Mucosa of stomach (tissue), 1 donor: ENCODE data around the gene KCNA1.

Source experiments
- H3K27me3 ChIP-seq: one replicate; pipeline ENCODE4 v1.7.0; 2013; ENCODE audit warnings: mild to moderate bottlenecking, low read length; ENCODE audit not compliant: control insufficient read depth, insufficient read depth
- H3K36me3 ChIP-seq: one replicate; pipeline ENCODE4 v1.7.0; 2013; ENCODE audit warnings: low read length; ENCODE audit not compliant: control insufficient read depth, insufficient read depth
- H3K4me1 ChIP-seq: one replicate; pipeline ENCODE4 v1.7.0; 2013; ENCODE audit warnings: mild to moderate bottlenecking, low read length; ENCODE audit not compliant: control insufficient read depth, insufficient read depth
- H3K4me3 ChIP-seq: one replicate; pipeline ENCODE4 v1.7.0; 2013; ENCODE audit warnings: low read length
- H3K9ac ChIP-seq: one replicate; pipeline ENCODE4 v1.7.0; 2013; ENCODE audit warnings: mild to moderate bottlenecking, low read length, moderate library complexity
- H3K9me3 ChIP-seq: one replicate; pipeline ENCODE4 v1.7.0; 2013; ENCODE audit warnings: mild to moderate bottlenecking, low read length, moderate library complexity; ENCODE audit not compliant: control insufficient read depth
- donor health status: Pancreatic carcinoma.

The KCNA1 gene

DNA sequence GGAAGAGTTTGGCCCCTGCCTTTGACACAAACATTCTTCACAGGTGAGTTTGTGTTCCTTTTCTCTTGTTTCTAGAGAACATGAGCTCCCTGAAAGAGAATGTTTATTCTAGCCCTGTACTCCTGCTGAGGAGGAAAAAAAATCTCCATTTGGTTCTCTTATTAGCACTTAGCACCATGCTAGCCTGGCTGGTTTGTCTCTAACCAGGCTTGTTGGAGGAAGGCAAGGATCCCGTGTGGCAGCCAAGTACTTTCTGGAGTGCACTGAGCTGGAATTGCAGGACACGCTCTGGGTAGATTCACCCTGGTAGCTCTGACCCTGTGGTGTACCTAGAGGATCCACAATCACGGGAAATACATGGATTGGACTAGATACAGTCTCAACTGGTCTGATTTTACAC lies 41.9 kb downstream of the KCNA1 start:
- Histone ChIP-seq H3K9me3 (no peaks in the 10 kb centered on the region), H3K27me3 (no peaks in the 10 kb centered on the region), H3K9ac (no peak overlapping the region), H3K4me1 (no peaks in the 10 kb centered on the region), H3K36me3 (no peaks in the 10 kb centered on the region), H3K4me3 (no peak overlapping the region)

DNA sequence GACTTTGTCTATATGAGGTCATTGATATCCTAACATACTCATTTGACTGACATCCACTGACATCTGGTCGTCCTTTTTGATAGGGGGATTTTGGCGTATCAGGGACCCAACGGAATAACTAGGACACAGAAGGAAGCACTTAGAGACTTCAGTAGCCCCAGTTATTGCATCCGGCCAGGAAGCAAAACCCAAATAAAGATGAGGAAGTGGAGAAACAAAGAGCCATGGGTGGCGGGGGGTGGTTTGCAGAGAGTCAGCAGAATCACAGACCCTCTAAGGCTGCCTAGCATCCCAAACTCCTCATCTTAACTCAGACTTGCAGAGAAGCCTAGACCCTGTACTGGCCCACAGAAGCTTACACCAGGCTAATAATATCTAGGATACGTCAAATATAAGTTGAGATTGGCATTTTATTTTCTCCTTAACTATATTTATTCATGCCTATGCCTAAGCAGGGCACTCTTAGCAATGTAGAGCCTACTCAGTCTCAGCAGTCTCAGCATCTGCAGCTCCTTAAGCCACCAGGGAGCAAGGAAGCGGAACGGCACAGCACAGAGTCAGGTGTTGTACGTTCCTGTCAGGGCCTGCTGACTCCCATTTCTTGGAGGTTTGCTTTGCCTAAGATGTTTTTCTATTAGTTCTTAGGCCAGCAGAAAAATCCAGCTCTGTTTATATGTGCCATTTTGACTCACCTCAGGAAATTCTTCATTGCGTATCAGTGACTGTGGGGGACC lies 45.1 kb downstream of the KCNA1 start:
- Histone ChIP-seq H3K9me3 (no peaks in the 10 kb centered on the region), H3K4me3 (no peak overlapping the region), H3K4me1 (no peaks in the 10 kb centered on the region), H3K9ac (no peak overlapping the region), H3K27me3 (no peaks in the 10 kb centered on the region), H3K36me3 (no peaks in the 10 kb centered on the region)

DNA sequence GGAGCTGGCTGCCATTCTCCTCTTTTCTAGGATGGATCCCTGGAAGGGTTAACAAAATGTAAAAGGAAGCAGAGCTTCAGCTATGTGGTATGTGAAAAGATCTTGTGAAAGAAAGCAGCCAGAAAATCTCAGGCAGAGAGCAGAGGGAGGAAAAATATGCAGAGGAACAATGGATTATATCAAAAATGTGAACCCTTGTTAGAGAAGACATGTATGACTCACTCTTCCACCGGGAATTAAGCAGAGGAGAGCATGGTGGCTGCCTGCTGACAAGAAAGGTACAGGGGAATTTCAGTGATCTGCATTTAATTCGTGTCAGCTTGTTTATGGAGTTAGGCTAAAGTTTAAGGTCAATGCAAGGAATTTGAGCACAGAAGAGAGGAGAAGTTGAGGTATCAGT lies 46.3 kb downstream of the KCNA1 start:
- H3K9ac ChIP-seq: no peak overlapping the region
- no peak overlapping the region for H3K4me3 ChIP-seq
- no peaks in the 10 kb centered on the region for H3K4me1 ChIP-seq
- H3K36me3 ChIP-seq: no peaks in the 10 kb centered on the region
- no peaks in the 10 kb centered on the region for H3K27me3 ChIP-seq
- no peaks in the 10 kb centered on the region for H3K9me3 ChIP-seq

DNA sequence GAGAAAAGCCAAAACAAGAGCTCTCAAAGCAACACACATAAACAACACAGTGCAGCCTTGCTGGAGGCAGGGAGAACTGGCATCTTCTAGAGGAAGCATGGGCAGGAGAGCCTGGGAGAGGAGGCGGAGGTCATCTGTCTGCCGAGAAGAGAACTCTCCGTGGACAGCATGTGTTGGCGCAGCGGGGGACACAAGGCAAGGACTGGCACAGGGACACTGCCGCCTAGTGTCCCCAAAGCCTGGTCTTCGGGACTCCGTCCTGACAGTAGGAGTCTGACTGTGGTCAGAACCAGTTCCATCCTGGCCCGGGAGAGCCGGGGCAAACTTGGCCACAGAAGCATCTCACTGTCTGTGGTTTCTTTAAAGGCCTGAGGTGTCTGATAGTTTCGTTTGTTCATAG lies 47.3 kb downstream of the KCNA1 start:
- Histone ChIP-seq H3K4me3 (no peak overlapping the region), H3K9ac (no peak overlapping the region), H3K27me3 (no peaks in the 10 kb centered on the region), H3K4me1 (no peaks in the 10 kb centered on the region), H3K36me3 (no peaks in the 10 kb centered on the region), H3K9me3 (no peaks in the 10 kb centered on the region)

DNA sequence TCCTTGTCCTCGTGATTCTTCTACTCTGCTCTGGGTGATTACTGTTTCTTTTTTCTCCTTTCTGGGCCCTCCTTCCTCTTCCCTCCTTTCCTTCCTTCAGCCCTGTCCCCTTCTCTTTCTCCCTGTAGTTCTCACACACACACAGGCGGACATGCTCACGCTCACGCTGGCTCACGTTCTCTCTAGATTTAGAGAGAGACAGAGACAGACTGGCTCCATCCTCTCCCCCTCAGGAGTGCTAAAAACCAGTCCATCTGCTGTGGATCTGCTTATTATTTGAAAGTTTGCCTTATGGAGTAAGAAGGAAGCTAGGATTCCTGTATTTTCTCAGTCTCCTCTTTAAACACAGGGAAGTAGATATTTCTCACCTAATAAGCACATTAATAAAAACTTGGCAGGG lies 48.1 kb downstream of the KCNA1 start:
- H3K36me3 ChIP-seq: no peaks in the 10 kb centered on the region
- H3K27me3 ChIP-seq: peaks cover 1% of the 10 kb centered on the region
- H3K4me3 ChIP-seq: no peak overlapping the region
- H3K9ac ChIP-seq: no peak overlapping the region
- H3K4me1 ChIP-seq: no peaks in the 10 kb centered on the region
- H3K9me3 ChIP-seq: no peaks in the 10 kb centered on the region

DNA sequence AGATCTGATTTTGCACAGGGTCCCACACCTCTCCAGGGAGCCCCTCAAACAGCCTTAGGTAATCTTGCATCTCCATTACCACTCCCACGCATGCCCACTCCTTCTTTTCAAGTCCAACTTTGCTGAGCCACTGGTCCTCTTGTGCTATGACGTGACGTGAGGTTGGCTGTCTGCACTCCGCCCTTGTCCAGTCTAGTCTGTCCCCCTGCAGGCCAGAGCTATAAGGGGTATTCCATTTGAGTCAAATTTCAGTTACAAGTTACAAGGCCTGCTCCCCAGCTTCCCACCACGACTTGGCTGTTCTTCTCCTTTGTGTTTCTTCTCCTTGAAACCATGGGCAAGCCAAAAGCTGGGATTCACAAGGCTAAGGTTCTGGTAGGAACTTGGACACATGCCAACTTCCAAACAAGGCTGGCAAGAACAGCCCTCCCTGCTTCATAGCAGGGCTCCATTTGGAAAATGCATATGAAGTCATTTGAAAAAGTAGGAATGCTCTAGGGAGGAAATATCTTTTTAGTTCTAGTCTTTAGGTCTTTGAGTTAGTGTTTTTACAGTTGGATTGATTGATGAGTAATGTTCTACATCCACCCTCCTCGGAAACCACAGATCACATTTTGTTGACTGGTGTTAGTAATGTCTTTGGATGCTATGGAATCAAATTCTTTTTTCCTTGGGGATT lies 49.1 kb downstream of the KCNA1 start:
- Histone ChIP-seq H3K9me3 (no peaks in the 10 kb centered on the region), H3K4me1 (no peaks in the 10 kb centered on the region), H3K9ac (no peak overlapping the region), H3K4me3 (no peak overlapping the region), H3K27me3 (peaks cover 6% of the 10 kb centered on the region), H3K36me3 (no peaks in the 10 kb centered on the region)

DNA sequence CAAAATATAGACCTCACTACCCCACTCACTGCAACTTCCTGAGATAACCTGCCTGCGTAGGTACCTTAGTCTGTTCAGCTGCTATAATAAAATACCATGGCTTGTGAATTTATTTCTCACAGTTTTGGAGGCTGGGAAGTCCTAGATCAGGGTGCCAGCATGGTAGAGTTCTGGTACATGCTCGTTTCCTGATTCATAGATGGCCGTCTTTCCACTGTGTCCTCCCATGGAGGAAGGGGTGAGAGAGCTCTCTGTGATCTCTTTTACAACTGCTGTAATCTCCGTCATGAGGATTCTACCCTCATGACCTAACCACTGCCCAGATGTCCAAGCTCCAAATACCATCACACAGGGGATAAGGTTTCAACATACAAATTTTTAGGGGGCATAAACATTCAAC lies 49.7 kb downstream of the KCNA1 start:
- Histone ChIP-seq H3K36me3 (no peaks in the 10 kb centered on the region), H3K27me3 (peaks cover 10% of the 10 kb centered on the region), H3K4me3 (no peak overlapping the region), H3K9ac (no peak overlapping the region), H3K4me1 (no peaks in the 10 kb centered on the region), H3K9me3 (no peaks in the 10 kb centered on the region)

DNA sequence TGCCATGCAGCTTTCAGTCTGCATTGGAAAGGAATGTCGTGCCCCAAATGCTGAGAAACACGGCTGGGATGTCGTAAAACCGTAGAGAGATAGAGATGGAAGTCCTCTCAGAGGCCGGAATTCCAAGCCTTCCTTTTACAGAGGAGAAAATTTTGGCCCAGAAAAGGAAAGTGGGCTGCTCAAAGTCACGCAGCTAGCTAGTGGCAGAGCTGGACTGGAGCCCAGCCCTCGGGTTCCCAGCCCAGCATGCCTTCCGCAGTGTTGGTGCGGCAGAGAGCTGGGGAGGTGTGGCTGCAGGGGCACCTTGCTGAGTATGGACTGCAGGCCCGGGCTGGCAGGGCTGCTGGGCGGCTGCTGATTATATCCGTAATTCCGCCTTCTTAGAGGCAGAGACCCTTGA lies 50.3 kb downstream of the KCNA1 start:
- peaks cover 10% of the 10 kb centered on the region for H3K27me3 ChIP-seq
- no peak overlapping the region for H3K4me3 ChIP-seq
- H3K36me3 ChIP-seq: no peaks in the 10 kb centered on the region
- no peaks in the 10 kb centered on the region for H3K9me3 ChIP-seq
- no peaks in the 10 kb centered on the region for H3K4me1 ChIP-seq
- no peak overlapping the region for H3K9ac ChIP-seq

DNA sequence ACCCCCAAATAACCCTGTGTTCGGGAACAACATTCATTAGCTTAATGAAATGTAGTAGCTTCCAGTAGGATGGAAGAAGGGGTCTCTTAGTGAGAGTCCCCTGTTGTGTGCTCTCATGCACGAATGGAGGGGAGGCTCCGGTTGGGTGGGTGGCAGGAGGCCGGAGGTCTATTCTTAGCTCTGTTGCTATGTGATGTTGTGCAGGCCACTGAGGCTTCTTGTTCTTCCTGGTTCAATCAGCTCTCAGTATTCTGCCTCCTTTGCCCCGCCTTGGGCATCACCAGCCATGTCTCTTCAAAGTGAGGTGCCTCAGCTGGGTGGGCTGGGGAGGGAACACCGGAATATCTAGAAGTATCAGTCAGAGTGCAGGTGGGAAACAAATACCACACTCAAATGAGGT lies 50.8 kb downstream of the KCNA1 start:
- H3K36me3 ChIP-seq: no peaks in the 10 kb centered on the region
- no peaks in the 10 kb centered on the region for H3K4me1 ChIP-seq
- H3K9me3 ChIP-seq: no peaks in the 10 kb centered on the region
- peaks cover 10% of the 10 kb centered on the region for H3K27me3 ChIP-seq
- no peak overlapping the region for H3K9ac ChIP-seq
- H3K4me3 ChIP-seq: no peak overlapping the region

DNA sequence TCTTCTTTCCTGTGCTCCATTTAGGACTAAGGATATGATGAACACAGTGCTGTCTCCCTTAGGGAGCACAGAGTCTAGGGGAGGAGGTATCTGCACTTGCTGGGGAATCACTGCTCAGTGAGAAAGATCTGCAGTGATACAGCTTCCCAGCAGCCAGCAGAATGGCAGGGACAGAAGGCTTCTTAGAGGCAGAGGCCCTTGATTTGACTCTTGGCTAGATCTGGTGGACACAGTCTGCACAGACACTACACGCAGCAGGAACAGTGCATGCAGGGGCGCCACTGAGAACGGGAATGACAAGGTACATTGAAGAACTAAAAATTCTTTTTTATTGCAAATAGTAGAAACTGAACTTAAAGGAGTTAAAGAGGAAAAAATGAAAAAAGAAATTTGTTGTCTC lies 51.6 kb downstream of the KCNA1 start:
- no peak overlapping the region for H3K4me3 ChIP-seq
- H3K27me3 ChIP-seq: peaks cover 10% of the 10 kb centered on the region
- H3K9me3 ChIP-seq: no peaks in the 10 kb centered on the region
- no peaks in the 10 kb centered on the region for H3K4me1 ChIP-seq
- no peak overlapping the region for H3K9ac ChIP-seq
- no peaks in the 10 kb centered on the region for H3K36me3 ChIP-seq

DNA sequence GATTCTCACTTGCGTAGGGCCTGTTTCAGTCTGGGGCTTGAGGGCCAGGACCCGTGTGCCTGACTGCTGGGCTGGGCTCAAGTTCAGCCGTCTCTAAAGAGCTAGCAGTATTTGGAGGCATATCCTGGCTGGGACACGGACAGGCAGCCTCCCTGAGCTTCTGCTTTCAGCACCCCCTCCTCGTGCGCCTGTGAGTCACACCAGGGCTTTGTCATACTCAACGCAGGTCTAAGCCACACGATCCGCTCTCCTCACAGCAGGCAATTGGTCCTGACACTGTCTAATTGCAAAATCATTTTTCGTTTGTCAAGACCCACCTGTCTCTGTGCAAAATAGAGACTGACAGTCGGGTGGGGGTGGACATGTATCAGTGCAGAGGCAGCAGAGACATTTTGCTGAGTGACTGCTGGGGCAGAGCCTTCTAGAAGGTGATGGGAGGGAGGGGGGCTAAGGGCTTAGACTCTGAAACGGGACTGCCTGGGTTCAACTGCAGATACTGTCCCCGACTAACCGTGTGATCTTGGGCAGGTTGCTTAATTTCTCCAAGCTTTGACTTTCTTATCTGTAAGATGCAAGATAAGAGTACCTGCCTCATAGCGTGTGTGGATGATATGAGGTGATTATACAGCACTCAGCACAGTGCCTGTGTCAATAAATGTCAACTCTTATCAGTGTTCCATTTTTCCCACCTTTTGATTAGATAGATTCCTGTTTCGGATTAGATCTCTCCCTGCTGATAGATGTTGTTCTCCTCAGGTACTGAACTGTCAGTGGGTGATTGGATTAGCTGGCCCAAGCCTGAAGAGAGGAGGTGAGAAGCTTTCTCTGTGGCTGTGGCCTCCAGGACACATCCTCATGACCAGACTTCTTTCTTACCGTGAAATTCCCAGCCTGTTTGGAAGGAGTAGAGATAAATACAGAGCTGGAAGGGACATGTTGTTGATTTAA lies 53.1 kb downstream of the KCNA1 start:
- Histone ChIP-seq H3K9ac (no peak overlapping the region), H3K4me1 (no peaks in the 10 kb centered on the region), H3K36me3 (no peaks in the 10 kb centered on the region), H3K27me3 (peaks cover 10% of the 10 kb centered on the region), H3K9me3 (no peaks in the 10 kb centered on the region), H3K4me3 (no peak overlapping the region)
